GM04503 (cell line): Measurements from ENCODE around the gene NES.
"Not testable (repeated sequence)": the region's sequence is repeated elsewhere in the genome, so short reads cannot be mapped to it uniquely, and the experiment has no call there.

Source experiments
- DNase-seq: peaks from one replicate; pipeline ENCODE4 v3.0.0-alpha.2; 2012; ENCODE audit warnings: low read depth

Gene NES

DNA sequence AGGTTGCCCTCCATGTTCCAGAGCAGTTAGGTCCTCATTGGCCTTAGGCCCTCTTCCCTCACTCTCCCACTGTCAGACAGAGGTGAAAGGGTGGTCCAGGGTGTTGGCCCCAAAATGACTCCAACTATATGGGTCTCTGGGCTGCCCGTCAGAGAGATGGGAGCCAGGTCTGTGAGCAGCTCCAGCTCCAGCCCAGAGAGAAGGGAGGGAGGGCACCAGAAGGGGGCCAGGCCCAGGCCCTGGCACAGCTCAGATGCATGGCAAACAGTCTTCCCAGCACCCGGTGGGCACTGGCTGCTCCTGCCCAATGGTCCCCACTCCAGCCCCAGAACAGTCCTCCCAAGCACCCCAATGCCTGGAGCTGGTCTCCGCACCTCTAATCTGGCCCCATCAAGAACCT lies 33.1 kb downstream of the NES start:
- no peak for DNase-seq

DNA sequence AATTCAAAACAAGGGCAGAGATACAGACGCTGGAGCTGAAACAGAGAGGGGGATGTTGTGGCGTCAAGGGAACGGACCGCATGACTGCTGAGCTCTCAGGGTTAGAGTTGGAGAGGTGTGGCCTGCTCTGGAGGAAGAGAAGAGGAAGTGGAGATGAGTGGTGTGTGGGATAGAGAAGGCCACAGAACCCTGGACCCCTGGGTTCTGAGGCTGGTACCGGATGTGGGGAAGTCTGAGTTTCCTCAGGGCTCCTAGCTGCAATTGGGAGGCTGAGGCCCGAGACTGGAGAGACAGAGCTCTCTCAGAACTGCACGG lies 33.5 kb downstream of the NES start:
- no peak for DNase-seq

DNA sequence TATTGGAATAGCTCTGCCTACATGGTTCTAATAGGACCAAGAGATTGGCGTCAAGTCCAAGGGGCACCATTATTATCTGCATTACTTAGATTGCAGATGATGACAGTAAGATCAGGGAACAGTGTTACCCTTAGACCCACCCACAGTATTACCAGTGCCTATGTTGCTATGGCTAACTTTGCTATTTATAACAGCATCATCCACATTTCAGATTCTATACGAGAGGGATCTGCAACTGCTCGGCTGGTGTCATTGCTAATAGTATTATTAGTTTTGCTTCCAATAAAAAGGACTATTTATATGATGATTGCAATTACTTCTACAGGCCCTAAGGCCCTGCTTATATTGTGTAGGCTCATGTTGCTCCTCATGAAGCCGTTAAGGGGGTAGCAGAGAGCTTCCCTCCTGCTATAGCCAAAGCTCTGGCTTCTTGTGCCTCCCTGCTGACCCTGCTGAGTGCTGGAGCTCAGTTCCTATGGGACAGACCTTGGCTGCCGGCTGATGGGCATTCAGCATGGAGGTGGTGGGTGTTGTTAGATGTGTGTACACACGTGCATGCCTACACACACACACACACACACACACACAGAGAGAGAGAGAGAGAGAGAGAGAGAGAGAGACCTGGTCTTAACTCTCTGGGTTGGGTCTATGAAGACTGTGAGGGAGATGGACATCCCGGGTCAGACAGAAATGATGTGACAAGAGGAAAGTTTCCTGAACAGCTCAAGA lies 34.0 kb downstream of the NES start:
- no peak for DNase-seq

DNA sequence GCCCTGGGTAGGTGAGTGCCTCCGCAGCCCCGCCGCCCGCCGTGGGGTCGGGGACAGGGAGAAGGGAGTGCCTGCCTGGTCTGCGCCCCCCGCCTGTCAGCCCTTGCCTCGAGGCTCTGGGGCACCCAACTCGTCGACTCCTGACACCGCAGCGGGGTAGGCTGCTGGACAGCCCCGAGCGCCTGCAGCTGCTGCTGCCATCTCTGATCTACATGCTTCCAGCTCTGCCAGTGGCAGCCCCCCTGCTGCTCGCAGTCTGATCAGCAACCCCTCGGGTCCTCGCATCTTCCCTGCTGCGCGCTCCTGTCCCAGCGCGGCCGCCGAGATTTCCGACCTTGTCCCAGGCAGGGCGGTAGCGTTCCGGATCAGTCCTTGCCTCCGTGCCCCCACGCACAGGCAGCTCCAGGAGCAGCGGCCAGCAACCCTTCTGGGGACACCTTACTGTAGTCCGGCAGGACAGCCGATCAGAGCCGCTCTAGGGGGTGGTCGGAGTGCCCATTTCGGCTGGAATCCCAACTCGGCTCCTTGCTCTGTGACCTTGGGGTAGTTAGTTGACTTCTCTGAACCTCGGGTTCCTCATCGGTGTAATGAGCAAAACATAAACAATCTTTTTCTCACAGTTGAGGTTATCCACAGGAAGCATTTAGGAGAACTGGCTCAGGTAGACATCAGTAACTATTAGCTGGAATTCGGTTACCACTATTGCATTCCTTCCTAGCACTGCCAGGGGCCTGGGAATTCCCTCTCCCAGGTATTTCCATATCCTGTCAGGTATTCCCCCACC lies 34.8 kb downstream of the NES start:
- DNase-seq = no peak

- no peak for DNase-seq
These were observed 35.4 kb downstream of the NES start, which contains the start of gene BCAN for GRCh38 chr1:156641761-156642264. Gene BCAN, plus strand, starts transcription at chr1:156642117. Its CDS starts 3,938 bp downstream, at chr1:156646055.

DNA sequence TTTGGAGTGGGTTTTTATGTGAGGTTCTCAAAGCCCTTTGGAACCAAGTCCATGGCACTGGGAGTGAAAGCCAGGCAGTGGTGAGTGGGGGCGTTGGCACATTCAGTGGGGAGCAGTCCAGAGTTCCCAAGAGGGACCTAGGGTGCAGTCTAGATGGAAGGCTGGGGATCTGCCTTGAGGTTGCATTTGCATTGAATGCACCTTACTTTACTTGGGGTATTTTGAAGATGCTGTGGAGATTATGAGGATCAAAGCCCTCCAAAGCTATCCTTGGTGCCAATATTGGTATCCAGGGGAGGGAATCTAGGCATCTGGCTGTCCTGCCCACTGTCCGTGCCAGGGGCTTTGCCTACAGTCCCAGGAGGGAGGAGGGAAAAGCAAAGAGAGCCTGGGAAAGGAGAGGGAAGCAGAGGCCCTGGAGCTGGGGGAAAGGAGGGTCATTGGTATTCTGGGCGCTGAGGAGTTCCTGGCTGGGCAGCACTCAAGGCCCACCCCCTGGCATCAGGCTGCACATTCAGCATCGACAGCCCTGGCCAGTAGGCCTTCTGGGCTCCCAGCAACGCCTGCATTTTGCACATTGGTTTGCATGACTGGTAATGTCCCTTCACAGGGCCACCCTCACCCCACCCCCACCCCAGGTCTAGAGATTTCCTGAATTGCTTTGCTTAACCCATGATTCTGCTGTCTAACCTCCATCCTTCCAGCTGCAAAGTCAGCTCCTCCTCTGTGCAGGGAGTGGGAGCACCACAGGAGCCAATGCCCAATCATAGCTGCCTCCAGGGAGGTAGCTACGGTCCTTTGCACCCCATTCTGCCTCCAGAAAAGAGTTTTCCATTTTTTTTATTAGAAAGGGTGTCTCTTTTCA lies 36.1 kb downstream of the NES start:
- no peak for DNase-seq

DNA sequence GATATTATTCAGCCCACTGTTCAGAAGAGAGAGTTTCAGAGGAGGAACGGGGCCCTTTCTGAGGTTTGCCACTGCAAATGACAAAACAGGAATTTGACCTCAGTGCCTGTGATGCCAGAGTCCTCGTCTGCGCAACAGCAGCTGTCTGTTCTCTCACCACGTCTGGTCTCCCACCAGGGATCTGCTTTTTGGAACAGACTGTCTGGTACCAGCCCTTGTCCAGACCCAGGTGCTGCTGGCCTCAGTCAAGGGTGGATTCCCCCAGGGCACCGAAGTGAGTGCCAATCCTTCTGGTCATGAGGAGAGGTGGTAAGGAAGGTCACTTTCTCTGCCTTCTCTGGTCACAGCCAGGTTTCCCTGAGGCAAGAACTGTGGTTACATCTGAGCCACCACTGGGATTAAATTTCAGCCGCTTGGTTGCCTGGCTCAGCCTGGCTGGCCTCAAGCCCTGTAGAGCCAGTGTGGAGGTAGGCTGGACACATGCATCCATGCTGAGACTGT lies 37.6 kb downstream of the NES start:
- DNase-seq = no peak

DNA sequence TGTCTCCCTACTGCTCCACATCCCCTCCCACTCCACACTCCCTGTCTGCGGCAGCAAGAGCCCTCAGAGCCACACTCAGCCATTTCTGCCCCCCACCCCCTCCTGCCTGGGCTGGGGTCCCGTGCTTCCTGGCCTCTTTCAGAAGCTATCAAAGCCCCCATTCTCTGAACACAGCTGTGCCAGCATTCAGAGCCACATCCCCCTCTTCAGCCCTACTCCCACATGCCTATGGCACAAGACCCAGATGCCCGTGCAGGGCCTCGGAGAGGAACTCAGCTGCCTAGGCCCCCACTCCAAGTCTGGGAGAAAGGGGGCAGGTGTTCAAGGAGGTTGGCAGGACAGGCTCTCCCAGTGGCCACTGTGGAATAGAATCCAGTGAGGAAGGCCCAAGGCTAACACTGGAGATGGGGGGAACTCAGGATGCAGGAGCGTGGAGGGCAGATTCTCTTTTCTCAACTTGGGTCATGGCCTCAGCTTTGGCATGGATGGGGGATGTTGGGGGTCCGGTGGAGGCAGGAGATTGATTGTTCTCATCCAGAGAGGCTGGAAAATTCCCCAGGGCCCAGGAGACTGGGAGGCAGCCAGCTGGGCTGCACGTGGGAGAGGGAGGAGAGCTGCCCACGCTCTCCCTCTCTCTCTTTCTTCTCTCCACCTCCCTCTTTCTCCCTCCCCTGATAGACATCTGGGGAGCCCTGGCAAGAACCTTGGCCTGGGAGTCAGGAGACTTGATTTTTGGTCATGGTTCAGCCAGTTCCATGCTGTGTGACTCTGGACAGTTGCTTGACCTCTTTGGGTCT lies 38.8 kb downstream of the NES start:
- no peak for DNase-seq

DNA sequence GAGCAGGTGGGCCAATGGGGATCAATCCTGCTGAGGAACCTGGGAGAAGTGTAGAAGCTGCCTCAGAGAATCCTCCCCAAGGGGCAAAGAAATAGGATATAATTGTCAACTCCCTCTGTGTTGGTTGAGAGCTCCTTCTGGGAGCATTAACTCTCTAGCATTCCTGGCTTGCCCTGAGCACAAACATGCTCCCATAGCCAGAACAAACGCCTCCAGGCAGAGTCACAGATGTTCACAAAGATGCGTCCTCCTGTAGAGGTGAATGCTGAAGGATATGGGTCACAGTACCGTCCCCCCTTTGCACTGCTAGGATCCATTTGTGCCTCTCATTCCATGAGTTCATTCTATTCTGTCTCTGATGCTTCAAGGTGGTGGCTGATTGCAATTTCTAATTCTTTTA lies 44.9 kb downstream of the NES start:
- no peak for DNase-seq

DNA sequence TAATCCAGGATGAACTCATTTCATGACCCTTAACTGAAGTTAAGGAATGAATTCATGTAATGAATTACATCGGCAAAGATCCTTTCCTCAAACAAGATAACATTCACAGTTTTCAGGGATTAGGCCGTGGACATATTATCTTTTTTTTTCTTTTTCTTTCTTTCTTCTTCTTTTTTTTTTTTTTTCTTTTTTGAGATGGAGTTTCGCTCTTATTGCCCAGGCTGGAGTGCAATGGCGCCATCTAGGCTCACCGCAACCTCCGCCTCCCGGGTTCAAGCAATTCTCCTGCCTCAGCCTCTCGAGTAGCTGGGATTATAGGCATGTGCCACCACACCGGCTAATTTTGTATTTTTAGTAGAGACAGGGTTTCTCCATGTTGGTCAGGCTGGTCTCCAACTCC lies 46.1 kb downstream of the NES start:
- DNase-seq = not testable (repeated sequence)

DNA sequence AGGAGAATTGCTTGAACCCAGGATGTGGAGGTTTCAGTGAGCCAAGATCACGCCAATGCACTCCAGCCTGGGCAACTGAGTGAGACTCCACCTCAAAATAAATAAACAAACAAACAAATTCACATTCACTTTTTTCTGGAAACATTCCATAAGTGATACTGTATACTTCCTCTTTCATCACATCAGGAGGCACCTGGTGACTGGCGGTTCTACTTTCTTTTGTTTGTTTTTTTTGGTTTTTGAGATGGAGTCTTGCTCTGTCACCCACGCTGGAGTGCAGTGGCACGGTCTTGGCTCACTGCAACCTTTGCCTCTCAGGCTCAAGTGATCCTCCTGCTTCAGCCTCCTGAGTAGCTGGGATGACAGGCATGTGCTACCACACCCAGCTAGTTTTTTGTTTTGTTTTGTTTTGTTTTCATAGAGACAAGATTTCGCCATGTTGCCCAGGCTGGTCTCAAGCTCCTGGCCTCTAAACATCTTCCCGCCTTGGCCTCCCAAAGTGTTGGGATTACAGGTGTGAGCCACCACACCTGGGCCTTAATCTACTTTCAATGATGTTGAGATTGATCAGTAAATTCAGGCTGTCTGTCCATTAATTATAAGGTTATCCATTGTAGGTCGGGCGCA lies 47.3 kb downstream of the NES start:
- DNase-seq = no peak

- no peak for DNase-seq
These were observed 49.8 kb downstream of the NES start for GRCh38 chr1:156627313-156627880.

GRCh38 chr1:156626079-156626438 lies 51.1 kb downstream of the NES start:
- no peak for DNase-seq

DNA sequence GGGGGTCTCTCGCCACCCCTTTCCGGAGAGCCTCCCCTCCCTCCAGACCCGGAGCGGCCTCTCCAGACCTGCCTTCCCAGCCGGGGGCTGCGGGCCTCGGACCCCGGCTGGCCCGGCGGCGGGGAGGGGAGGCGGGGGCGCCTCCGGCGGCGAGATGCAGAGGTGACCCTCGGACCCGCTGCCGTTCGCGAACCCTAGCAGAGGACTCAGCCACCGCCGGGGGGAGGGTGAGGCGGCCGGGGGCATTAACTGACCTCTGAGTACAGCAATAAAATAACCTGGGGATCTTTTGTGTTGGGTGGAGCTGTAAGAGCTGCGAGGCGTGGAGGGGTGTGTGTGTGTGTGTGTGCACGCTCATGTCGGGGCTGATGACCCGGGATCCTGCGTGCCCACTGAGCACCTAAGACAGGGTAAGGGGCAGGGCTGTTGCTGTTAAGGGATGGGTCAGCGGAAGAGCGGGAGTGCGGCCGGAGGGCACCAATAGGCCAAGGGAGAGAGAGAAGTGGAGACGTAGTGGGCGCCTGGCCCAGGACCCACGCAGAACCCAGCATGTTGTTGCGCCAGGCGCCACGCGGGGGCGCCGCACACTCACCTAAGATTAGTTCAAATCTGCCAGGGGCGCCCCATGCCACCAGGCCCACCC lies 51.6 kb downstream of the NES start:
- DNase-seq = no peak

DNA sequence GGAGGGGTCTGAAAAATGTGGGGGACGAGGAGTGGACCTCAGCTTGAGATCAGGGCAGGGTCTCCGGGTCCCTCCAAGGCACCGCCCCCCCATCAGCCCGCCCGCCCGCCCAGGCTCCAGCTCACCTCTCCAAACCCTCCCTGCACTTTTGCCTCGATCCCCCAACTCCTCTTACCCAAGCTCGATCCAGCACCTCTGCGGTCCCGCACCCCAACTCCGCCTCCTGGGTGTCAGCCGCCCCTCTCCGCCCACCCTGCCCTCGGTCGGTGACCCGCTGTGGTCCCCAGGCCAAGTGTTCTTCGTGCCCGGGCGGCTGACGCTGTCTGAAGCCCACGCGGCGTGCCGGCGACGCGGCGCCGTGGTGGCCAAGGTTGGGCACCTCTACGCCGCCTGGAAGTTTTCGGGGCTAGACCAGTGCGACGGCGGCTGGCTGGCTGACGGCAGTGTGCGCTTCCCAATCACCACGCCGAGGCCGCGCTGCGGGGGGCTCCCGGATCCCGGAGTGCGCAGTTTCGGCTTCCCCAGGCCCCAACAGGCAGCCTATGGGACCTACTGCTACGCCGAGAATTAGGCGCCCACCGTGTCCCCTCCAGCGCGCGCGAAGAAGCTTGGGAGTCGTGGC lies 52.3 kb downstream of the NES start:
- DNase-seq = no peak

GRCh38 chr1:156623946-156624813 lies 53.0 kb downstream of the NES start:
- DNase-seq = no peak

- DNase-seq = no peak
These were observed 54.5 kb downstream of the NES start for GRCh38 chr1:156622581-156623297.

DNA sequence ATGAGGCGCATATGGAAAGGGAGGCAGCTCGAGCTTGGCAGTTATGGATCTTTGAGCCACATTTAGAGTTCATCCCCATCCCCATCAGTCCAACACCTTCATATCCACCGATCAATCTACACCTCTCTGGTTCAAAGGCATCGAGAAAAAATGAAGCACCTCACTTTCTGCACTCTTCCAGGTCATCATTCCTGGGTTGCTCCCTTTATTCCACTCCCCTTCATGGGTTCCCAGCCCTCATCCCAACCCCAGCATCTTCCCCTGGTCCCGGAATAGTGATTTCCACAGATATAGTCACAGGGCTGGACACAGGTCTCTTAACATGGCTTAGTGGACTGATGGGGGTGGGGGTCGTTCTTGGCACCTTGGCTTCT lies 57.6 kb downstream of the NES start:
- DNase-seq = no peak
